Measurements from ENCODE around the gene C2orf66.

C2orf66 gene

DNA sequence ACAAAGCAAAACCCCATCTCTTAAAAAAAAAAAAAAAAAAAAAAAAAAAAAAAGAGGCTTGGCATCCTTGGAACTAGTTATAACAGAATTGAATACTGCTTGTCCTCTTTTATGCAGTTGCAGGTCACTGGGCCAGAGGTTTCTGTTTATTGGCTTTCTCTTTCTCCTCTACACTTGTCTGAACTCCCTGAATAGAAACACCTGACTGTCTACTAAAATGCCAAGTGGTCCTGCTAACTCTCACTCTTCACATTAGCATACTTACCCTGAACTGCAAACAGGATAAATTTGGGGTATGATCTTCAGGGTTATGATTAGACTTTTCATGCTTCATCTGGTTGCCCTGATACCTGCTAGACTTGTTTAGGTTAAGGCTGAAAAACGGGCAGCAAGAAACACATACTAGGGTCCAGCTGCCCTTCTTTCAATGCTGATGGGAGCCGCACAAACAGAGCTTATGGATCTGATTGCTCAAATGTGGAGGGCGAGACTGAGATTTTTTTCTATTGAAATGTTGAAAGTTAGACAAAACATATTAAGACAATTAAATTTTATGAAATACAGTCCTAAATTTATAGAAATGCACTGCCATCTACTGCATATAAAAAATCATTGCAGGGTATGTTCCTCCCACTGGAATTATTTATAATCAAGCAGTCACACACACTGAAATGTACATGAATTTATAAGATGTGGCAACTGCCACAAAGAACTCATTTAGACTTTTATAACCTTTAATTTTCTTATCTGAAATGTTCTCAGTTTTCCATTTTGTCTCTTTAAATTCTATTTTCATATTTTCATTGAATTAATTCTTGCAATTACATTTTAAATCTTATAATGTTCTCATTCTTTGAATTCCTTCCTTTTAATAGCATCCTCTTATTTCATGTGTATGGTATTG is 50.4 kb downstream of the C2orf66 start:
- DNase-seq: no peak
